Activated T-cell treated with anti-CD3 and anti-CD28 coated beads, Interleukin-2, amount 50 U/mL, for 48 hours (primary cell): Measurements from ENCODE around the gene PTGS2.
"Not testable (repeated sequence)": the region's sequence is repeated elsewhere in the genome, so short reads cannot be mapped to it uniquely, and the experiment has no call there.

Experiments
- DNase-seq, 2 experiments: peaks; one replicate each; pipeline ENCODE4 v3.0.0-alpha.2; 2020

PTGS2 gene

GRCh38 chr1:186669784-186670183 is 10.4 kb downstream of the PTGS2 start:
- DNase-seq, result not testable (repeated sequence)

GRCh38 chr1:186664217-186664616 is 16.0 kb downstream of the PTGS2 start:
- not testable (repeated sequence) for DNase-seq

GRCh38 chr1:186662752-186663151 is 17.5 kb downstream of the PTGS2 start:
- no peak for DNase-seq

- no peak for DNase-seq
Measured at GRCh38 chr1:186659890-186660341, 20.3 kb downstream of the PTGS2 start.

- DNase-seq, result no peak
Measured at GRCh38 chr1:186658999-186659398, 21.2 kb downstream of the PTGS2 start.

- no peak for DNase-seq
Measured at GRCh38 chr1:186657481-186657880, 22.7 kb downstream of the PTGS2 start.

GRCh38 chr1:186655876-186656275 is 24.3 kb downstream of the PTGS2 start:
- DNase-seq, result no peak

- DNase-seq, result no peak
Measured at GRCh38 chr1:186654741-186655140, 25.5 kb downstream of the PTGS2 start.

GRCh38 chr1:186653312-186653711 is 26.9 kb downstream of the PTGS2 start:
- no peak for DNase-seq

GRCh38 chr1:186648613-186649012 is 31.6 kb downstream of the PTGS2 start:
- DNase-seq, result no peak

GRCh38 chr1:186647985-186648384 is 32.2 kb downstream of the PTGS2 start:
- DNase-seq, result not testable (repeated sequence)

- no peak for DNase-seq
Measured at GRCh38 chr1:186643614-186644013, 36.6 kb downstream of the PTGS2 start.

- DNase-seq, result not testable (repeated sequence)
Measured at GRCh38 chr1:186637567-186637966, 42.7 kb downstream of the PTGS2 start.

- no peak for DNase-seq
Measured at GRCh38 chr1:186636786-186637185, 43.4 kb downstream of the PTGS2 start.

- DNase-seq, result no peak
Measured at GRCh38 chr1:186634511-186634910, 45.7 kb downstream of the PTGS2 start.

GRCh38 chr1:186633116-186633515 is 47.1 kb downstream of the PTGS2 start:
- DNase-seq, result no peak

GRCh38 chr1:186629341-186629740 is 50.9 kb downstream of the PTGS2 start:
- DNase-seq, result no peak

GRCh38 chr1:186628910-186629309 is 51.3 kb downstream of the PTGS2 start:
- DNase-seq, result no peak

GRCh38 chr1:186627019-186627418 is 53.2 kb downstream of the PTGS2 start:
- no peak for DNase-seq

GRCh38 chr1:186626356-186626932 is 53.8 kb downstream of the PTGS2 start:
- DNase-seq, result no peak

- DNase-seq, result no peak
Measured at GRCh38 chr1:186623551-186623950, 56.7 kb downstream of the PTGS2 start.
